GM19397 (cell line): ENCODE measurements around the gene NIPSNAP3A.

ENCODE experiments used
- ATAC-seq: cut with Tn5 transposase; IDR thresholded peaks from one replicate; pipeline ENCODE4 v1.9.1; 2021; ENCODE audit warnings: mild to moderate bottlenecking, moderate library complexity; ENCODE audit not compliant: unreplicated experiment

NIPSNAP3A gene

GRCh38 chr9:104802906-104803305, 55.4 kb downstream of the NIPSNAP3A start:
- ATAC-seq, result no peak

GRCh38 chr9:104805441-104805840, 58.0 kb downstream of the NIPSNAP3A start:
- ATAC-seq, result no peak

DNA sequence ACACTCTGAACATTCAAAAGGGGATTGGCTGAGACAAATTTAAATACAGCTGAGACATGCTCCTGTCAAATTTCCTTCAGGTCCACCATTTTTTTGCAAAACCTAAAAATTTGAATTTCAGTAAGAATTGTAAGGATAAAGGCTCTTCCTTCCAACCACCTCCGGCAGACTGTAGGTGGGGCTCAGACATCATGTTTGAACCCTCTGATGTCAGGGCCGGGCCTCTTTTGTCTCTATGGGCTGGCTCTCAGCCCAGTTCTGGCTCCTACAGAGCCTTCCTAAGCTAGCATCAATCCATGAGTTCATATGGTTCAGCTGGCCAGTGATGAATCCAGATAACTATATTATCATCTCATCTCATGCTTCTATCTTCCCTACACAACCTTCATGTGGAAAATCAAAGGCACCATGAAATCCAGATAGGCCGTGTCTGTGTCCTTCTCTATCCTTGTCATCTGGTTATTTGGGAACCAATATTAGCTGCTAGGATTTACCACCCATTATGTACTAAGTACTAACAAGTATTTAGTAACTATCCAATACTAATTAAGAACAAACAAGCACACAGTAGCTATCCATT, 60.6 kb downstream of the NIPSNAP3A start:
- ATAC-seq, result no peak
